PFSK-1 (cell line): ENCODE measurements around the gene RAP1GAP2.

Source experiments
- POLR2AphosphoS5 ChIP-seq: IDR thresholded peaks from 2 replicates; pipeline ENCODE4 v1.6.1; 2012; ENCODE audit warnings: low read depth, mild to moderate bottlenecking, control low read depth, low read length, moderate library complexity
- SIN3A ChIP-seq: IDR thresholded peaks from 2 replicates; pipeline ENCODE4 v1.6.1; 2012; ENCODE audit warnings: mild to moderate bottlenecking, low read length, moderate library complexity, borderline replicate concordance; ENCODE audit not compliant: insufficient read depth
- TAF1 ChIP-seq: IDR thresholded peaks from 2 replicates; pipeline ENCODE4 v1.6.1; 2012; ENCODE audit warnings: low read length, control low read depth, borderline replicate concordance; ENCODE audit not compliant: insufficient read depth
- TF ChIP-seq, protein P1 (sequence below), 2 experiments: IDR thresholded peaks; 2 replicates each; pipeline versions ENCODE4 v1.6.1 to v1.8.0; 2011 to 2012; ENCODE audit warnings: low read depth in 2 of 2, low read length in 2 of 2, control low read depth in 1 of 2, inconsistent platforms in 1 of 2, mild to moderate bottlenecking in 1 of 2, moderate library complexity in 1 of 2; ENCODE audit not compliant: insufficient read depth in 1 of 2

DNA sequence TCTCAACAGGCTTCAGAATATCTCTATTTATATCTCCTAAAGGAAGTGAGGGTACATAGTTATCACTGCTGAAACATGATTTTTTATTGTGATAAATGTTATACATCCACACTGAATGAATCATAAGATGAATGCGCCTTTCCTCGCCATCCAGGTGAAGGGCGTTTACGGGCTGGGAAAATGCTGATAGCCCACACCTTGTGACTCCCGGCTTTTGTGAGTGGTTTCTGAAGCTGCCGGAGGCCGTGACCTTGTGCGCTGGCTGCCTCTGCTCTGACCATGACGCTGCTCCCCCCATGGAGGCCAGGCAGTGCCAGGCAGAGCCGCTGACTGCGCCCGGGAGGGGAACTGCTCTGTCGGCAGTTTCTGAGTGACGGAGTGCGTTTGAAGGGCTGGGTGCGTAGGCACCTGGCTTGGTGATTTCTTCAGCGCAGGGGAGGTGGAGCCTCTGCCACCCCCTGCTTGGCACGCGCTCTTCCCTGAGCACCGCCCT lies 97.2 kb downstream of the RAP1GAP2 start:
- TF ChIP-seq POLR2AphosphoS5 (no peak), TAF1 (no peak), SIN3A (no peak)
- TF ChIP-seq, protein P1, sequence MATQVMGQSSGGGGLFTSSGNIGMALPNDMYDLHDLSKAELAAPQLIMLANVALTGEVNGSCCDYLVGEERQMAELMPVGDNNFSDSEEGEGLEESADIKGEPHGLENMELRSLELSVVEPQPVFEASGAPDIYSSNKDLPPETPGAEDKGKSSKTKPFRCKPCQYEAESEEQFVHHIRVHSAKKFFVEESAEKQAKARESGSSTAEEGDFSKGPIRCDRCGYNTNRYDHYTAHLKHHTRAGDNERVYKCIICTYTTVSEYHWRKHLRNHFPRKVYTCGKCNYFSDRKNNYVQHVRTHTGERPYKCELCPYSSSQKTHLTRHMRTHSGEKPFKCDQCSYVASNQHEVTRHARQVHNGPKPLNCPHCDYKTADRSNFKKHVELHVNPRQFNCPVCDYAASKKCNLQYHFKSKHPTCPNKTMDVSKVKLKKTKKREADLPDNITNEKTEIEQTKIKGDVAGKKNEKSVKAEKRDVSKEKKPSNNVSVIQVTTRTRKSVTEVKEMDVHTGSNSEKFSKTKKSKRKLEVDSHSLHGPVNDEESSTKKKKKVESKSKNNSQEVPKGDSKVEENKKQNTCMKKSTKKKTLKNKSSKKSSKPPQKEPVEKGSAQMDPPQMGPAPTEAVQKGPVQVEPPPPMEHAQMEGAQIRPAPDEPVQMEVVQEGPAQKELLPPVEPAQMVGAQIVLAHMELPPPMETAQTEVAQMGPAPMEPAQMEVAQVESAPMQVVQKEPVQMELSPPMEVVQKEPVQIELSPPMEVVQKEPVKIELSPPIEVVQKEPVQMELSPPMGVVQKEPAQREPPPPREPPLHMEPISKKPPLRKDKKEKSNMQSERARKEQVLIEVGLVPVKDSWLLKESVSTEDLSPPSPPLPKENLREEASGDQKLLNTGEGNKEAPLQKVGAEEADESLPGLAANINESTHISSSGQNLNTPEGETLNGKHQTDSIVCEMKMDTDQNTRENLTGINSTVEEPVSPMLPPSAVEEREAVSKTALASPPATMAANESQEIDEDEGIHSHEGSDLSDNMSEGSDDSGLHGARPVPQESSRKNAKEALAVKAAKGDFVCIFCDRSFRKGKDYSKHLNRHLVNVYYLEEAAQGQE (IDR thresholded peaks at IDR 0.05; ENCODE audit: insufficient read depth in 1 of 2, low read depth in 2 of 2, low read length in 2 of 2) = no peak
